K562 (cell line): ENCODE data around the gene NKAIN4. TPM values are rescaled to one million over a fixed set of nuclear protein-coding genes. Genes with fewer than 3 reads are reported as not detected.

Source experiments
- ATAC-seq: fragments of 200-7000 bp; cut with Tn5 transposase; 3 replicates; pipeline ENCODE4 v1.9.1; 2020; ENCODE audit warnings: moderate library complexity
- BruUV-seq: library from RNA; stranded (reverse); fragments of 400-500 nt; replicated peaks from 2 replicates; lab custom pipeline; 2021; lab: Mats Ljungman, UMichigan
- CTCF ChIA-PET: fragments of 300-600 bp; formaldehyde crosslinking; extraction: SDS; loops from one replicate; lab custom pipeline; 2021; ENCODE audit warnings: low intra/inter-chr PET ratio; lab: Yijun Ruan, JAX
- POLR2A ChIA-PET: fragments of 300-600, 350-650 bp; sonication (Branson Sonifier 250); formaldehyde crosslinking; extraction: SDS; loops from one replicate; lab custom pipeline; 2021; ENCODE audit warnings: antibody characterized with exemption, inconsistent platforms; lab: Yijun Ruan, JAX
- DNase-seq, 4 experiments: peaks; one replicate each; pipeline versions ENCODE4 v3.0.0 to v3.0.0-alpha.2; 2011 to 2018; ENCODE audit warnings: low spot score in 3 of 4, mixed read lengths in 3 of 4; ENCODE audit errors: extremely low read depth in 1 of 4
- FAIRE-seq: peaks from 2 replicates; lab custom pipeline; 2011; peaks lifted over from hg19 to GRCh38; lab: Jason Lieb, UNC
- H2AFZ ChIP-seq: 2 replicates; pipeline ENCODE4 v1.6.0; 2011; ENCODE audit warnings: low read depth, low read length, control low read depth, inconsistent platforms
- H3K27ac ChIP-seq: fragments of 200-600 bp; 3 replicates; pipeline ENCODE4 v1.8.0; 2011; ENCODE audit warnings: low read depth, mild to moderate bottlenecking, control low read depth, inconsistent platforms, low read length, moderate library complexity, mixed read lengths; ENCODE audit errors: extremely low read depth
- H3K27me3 ChIP-seq, 2 experiments: fragments of 300-600 bp in 1 of 2; 2 replicates in 1 of 2; 3 replicates in 1 of 2; pipeline versions ENCODE4 v1.6.0 to v1.8.0; 2011; ENCODE audit warnings: inconsistent platforms in 2 of 2, low read length in 2 of 2, mild to moderate bottlenecking in 1 of 2, mixed read lengths in 1 of 2, moderate library complexity in 1 of 2; ENCODE audit not compliant: control insufficient read depth in 2 of 2, insufficient read depth in 2 of 2
- H3K36me3 ChIP-seq: fragments of 300-600 bp; 3 replicates; pipeline ENCODE4 v1.8.0; 2011; ENCODE audit warnings: mild to moderate bottlenecking, low read length, inconsistent platforms; ENCODE audit not compliant: control insufficient read depth, insufficient read depth
- H3K4me1 ChIP-seq, 2 experiments: fragments of 200-600 bp in 1 of 2; replicated peaks in 1 of 2; 2 replicates in 1 of 2; 3 replicates in 1 of 2; pipeline versions ENCODE4 v1.5.1 to v1.8.0; 2011; ENCODE audit warnings: inconsistent platforms in 2 of 2, low read length in 2 of 2, mild to moderate bottlenecking in 1 of 2, mixed read lengths in 1 of 2, moderate library complexity in 1 of 2; ENCODE audit not compliant: control insufficient read depth in 2 of 2, insufficient read depth in 2 of 2
- H3K4me2 ChIP-seq: 2 replicates; pipeline ENCODE4 v1.6.1; 2011; ENCODE audit warnings: low read length, control low read depth, inconsistent platforms, mixed read lengths; ENCODE audit not compliant: insufficient read depth
- H3K4me3 ChIP-seq: fragments of 200-600 bp; sonication (generic), shearing (Covaris generic); 2 replicates; pipeline ENCODE4 v1.5.1; 2016; ENCODE audit warnings: control low read depth, inconsistent platforms
- H3K79me2 ChIP-seq: fragments of 200-600 bp; 3 replicates; pipeline ENCODE4 v1.8.0; 2011; ENCODE audit warnings: low read length, inconsistent platforms; ENCODE audit not compliant: control insufficient read depth, insufficient read depth
- H3K9ac ChIP-seq, 2 experiments: 2 replicates each; pipeline versions ENCODE4 v1.6.0 to v1.6.1; 2011; ENCODE audit warnings: low read depth in 2 of 2, low read length in 2 of 2, control low read depth in 1 of 2, inconsistent platforms in 1 of 2, mild to moderate bottlenecking in 1 of 2, mixed read lengths in 1 of 2; ENCODE audit not compliant: insufficient read depth in 1 of 2
- H3K9me1 ChIP-seq: one replicate; pipeline ENCODE4 v1.6.0; 2011; ENCODE audit warnings: inconsistent platforms, mild to moderate bottlenecking, low read length, moderate library complexity; ENCODE audit not compliant: control insufficient read depth, insufficient read depth
- H3K9me3 ChIP-seq: replicated peaks from 2 replicates; pipeline ENCODE4 v1.5.1; 2011; ENCODE audit warnings: low read depth, low read length, inconsistent platforms; ENCODE audit not compliant: control insufficient read depth, insufficient read depth
- H4K20me1 ChIP-seq: replicated peaks from 2 replicates; pipeline ENCODE4 v1.6.1; 2011; ENCODE audit warnings: low read length, inconsistent platforms, mixed read lengths; ENCODE audit not compliant: control insufficient read depth, insufficient read depth
- ADNP ChIP-seq: fragments of 200-800 bp; sonication (Bioruptor generic); IDR thresholded peaks from 2 replicates; pipeline ENCODE4 v1.6.1; 2016; ENCODE audit warnings: missing genetic modification characterization, missing compliant biosample characterization
- CTCF ChIP-seq, 3 experiments: IDR thresholded peaks in 2 of 3; conservative IDR thresholded peaks in 1 of 3; 2 replicates each; pipeline ENCODE4 v1.5.1; 2011 to 2012; ENCODE audit warnings: low read length in 3 of 3, mild to moderate bottlenecking in 3 of 3, control low read depth in 2 of 3, improper control_type of control experiment in 1 of 3, inconsistent platforms in 1 of 3, low read depth in 1 of 3, mixed read lengths in 1 of 3, moderate library complexity in 1 of 3; ENCODE audit not compliant: insufficient read depth in 2 of 3
- HMGXB4 ChIP-seq: sonication (generic); formaldehyde crosslinking; IDR thresholded peaks from 2 replicates; pipeline ENCODE4 v1.8.1; 2023; ENCODE audit warnings: mild to moderate bottlenecking, missing genetic modification reagents
- NELFE ChIP-seq: IDR thresholded peaks from 2 replicates; pipeline ENCODE4 v1.6.1; 2011; ENCODE audit warnings: mild to moderate bottlenecking; ENCODE audit not compliant: insufficient read depth, insufficient read length
- OTX1 ChIP-seq: fragments of 450-650 bp; formaldehyde crosslinking; IDR thresholded peaks from 2 replicates; pipeline ENCODE4 v1.4.0; 2022; ENCODE audit warnings: mild to moderate bottlenecking
- POLR2G ChIP-seq: fragments of 200-400 bp; formaldehyde crosslinking; IDR thresholded peaks from 2 replicates; pipeline ENCODE4 v1.6.1; 2017; ENCODE audit warnings: low read depth, mild to moderate bottlenecking, antibody characterized with exemption, low read length, moderate library complexity
- RBFOX2 ChIP-seq: fragments of 200-400 bp; formaldehyde crosslinking; IDR thresholded peaks from 2 replicates; pipeline ENCODE4 v1.6.1; 2017; ENCODE audit warnings: low read depth, mild to moderate bottlenecking, low read length, moderate library complexity
- SUPT5H ChIP-seq: fragments of 450-650 bp; IDR thresholded peaks from 2 replicates; pipeline ENCODE4 v1.6.1; 2016
- TEAD4 ChIP-seq, 2 experiments: sonication (generic) in 1 of 2; formaldehyde crosslinking in 1 of 2; IDR thresholded peaks; 2 replicates each; pipeline versions ENCODE4 v1.6.1 to v1.8.0; 2012 to 2022; ENCODE audit warnings: borderline replicate concordance in 1 of 2, inconsistent platforms in 1 of 2, low read length in 1 of 2, mild to moderate bottlenecking in 1 of 2, missing genetic modification reagents in 1 of 2
- ZBTB11 ChIP-seq, 3 experiments: fragments of 200-800 bp in 1 of 3; fragments of 250-450 bp in 1 of 3; fragments of 450-650 bp in 1 of 3; sonication (Bioruptor Pico) in 1 of 3; sonication (Bioruptor generic) in 1 of 3; formaldehyde crosslinking in 1 of 3; IDR thresholded peaks; 2 replicates each; pipeline versions ENCODE4 v1.6.1 to v1.8.0; 2016 to 2022; ENCODE audit warnings: mild to moderate bottlenecking in 2 of 3, missing genetic modification characterization in 2 of 3, missing compliant biosample characterization in 1 of 3, moderate library complexity in 1 of 3
- ZNF583 ChIP-seq: fragments of 250-450 bp; sonication (Bioruptor Pico); IDR thresholded peaks from 2 replicates; pipeline ENCODE4 v1.4.0; 2020
- WGBS: fragments of 100-300 bp; shearing (Covaris generic); methylation state at CpG from one replicate; pipeline ENCODE4 v1.1.6; 2016; ENCODE audit warnings: low coverage, mixed read lengths; ENCODE audit not compliant: insufficient coverage; ENCODE audit errors: missing lambda C conversion rate; 5-methylcytosine and 5-hydroxymethylcytosine counted together
- in situ Hi-C: fragments of 300-500 bp; cut with MboI; formaldehyde crosslinking; loops from 4 replicates; pipeline ENCODE4 v1.15.0; 2018; ENCODE audit warnings: inconsistent platforms, mixed read lengths
- intact Hi-C: fragments of 100-400 bp; cut with micrococcal nuclease; formaldehyde crosslinking; loops from 2 replicates; pipeline ENCODE4 v1.14.2; 2022
- polyA plus RNA-seq, 8 experiments: library from polyadenylated mRNA; depleted of rRNA in 4 of 8; stranded (reverse) in 5 of 8; unstranded in 3 of 8; fragments of >200 nt; fragmentation: Nextera tagmentation in 2 of 8; fragmentation: Illumina TruSeq in 1 of 8; extraction: Ambion mirVana in 2 of 8; extraction: Trizol in 1 of 8; gene quantifications; 2 replicates each; pipeline versions ENCODE4 v1.2.1 to v1.2.3, GENCODE V29; 2011 to 2014; ENCODE audit warnings: inconsistent platforms in 1 of 8, missing spikeins in 1 of 8
- total RNA-seq, 7 experiments: library from RNA; depleted of rRNA in 6 of 7; stranded (reverse); fragments of >200 nt in 6 of 7; fragmentation: Illumina TruSeq in 2 of 7; extraction: Trizol in 2 of 7; gene quantifications; 2 replicates each; pipeline versions ENCODE4 v1.2.1 to v1.2.3, GENCODE V29; 2011 to 2021; ENCODE audit warnings: low replicate concordance in 1 of 7

NKAIN4 gene
- total and polyA plus RNA-seq, 9 of the 15 experiments (the other 6 are each of a cell fraction or from before 2014, with no cell fraction given): not detected

GRCh38 chr20:63280929-63281545 is 26.8 kb upstream of the NKAIN4 start:
- Histone ChIP-seq H3K36me3 (peaks cover 89% of the 10 kb centered on the region; the same call in 2 of the 3 replicates), H3K79me2 (peaks cover 9% of the 10 kb centered on the region; the same call in 2 of the 3 replicates), H4K20me1 (peaks cover under 1% of the 10 kb centered on the region; the same call in 1 of the 2 replicates), H3K27ac (no peak overlapping the region), H3K4me2 (no peak overlapping the region), H3K9ac (no peak overlapping the region), H3K9me3 (no peaks in the 10 kb centered on the region), H3K27me3 (no peaks in the 10 kb centered on the region), H3K4me3 (no peak overlapping the region), H3K4me1 (peaks cover 0 to 28% of the 10 kb centered on the region in 2 experiments; a peak in 1 of 5 replicates), H2AFZ (no peak overlapping the region), H3K9me1 (peaks cover 6% of the 10 kb centered on the region)
- DNase-seq: no peak
- ChIA-PET POLR2A (interaction anchor here (0.6 to 5.2 kb wide), 4 partner anchors 8 to 524 kb away, joined by 3 to 28 read pairs (median 14); partner anchors contain the start of genes ARFGAP1 and COL20A1), CTCF (interaction anchor here (0.8 kb wide), 1 partner anchor 308 kb away, joined by 3 read pairs; no protein-coding TSS in a partner anchor)
- in situ Hi-C loops (no loop called here), intact Hi-C loops (no loop called here)
- TF ChIP-seq ADNP (no peak), CTCF (IDR thresholded peaks at IDR 0.05 in 2 of 3, conservative IDR thresholded peaks at IDR 0.05 in 1 of 3; ENCODE audit: insufficient read depth in 2 of 3, low read depth in 1 of 3, low read length in 3 of 3) (peak; percentile 32 to 52 (median 37); a peak in 3 of 6 replicates), TEAD4 (IDR thresholded peaks at IDR 0.05; ENCODE audit: low read length) (no peak), TEAD4 (CRISPR knock-in tag; IDR thresholded peaks at IDR 0.05; ENCODE audit: borderline replicate concordance) (no peak), OTX1 (CRISPR knock-in tag) (no peak), ZNF583 (CRISPR knock-in tag) (no peak), RBFOX2 (peak; percentile 40; the same call in 1 of the 2 replicates), NELFE (no peak), POLR2G (peak; percentile 47; the same call in 1 of the 2 replicates), ZBTB11 (CRISPR knock-in tag; IDR thresholded peaks at IDR 0.05) (no peak), SUPT5H (peak; percentile 24; the same call in 1 of the 2 replicates), HMGXB4 (CRISPR knock-in tag) (no peak)
- no TSS peak for BruUV-seq
- WGBS: 86% methylated on average over 17 of the region's 19 CpGs
- no peak for FAIRE-seq
- peak; percentile 74 for ATAC-seq
